ENCODE data around the gene CGNL1. TPM values are rescaled to one million over a fixed set of nuclear protein-coding genes. Genes with fewer than 3 reads are reported as not detected.

The CGNL1 gene
- polyA plus RNA-seq, 1 donor: 5.4 TPM

- no peak for DNase-seq
Measured at GRCh38 chr15:57553526-57553925, 177.2 kb downstream of the CGNL1 start.

- DNase-seq: no peak
Measured at GRCh38 chr15:57554063-57554811, 177.9 kb downstream of the CGNL1 start.

- DNase-seq: no peak
Measured at GRCh38 chr15:57554812-57555179, 178.5 kb downstream of the CGNL1 start.

- no peak for DNase-seq
Measured at GRCh38 chr15:57555270-57555669, 179.0 kb downstream of the CGNL1 start.

GRCh38 chr15:57556040-57556439 is 179.7 kb downstream of the CGNL1 start:
- DNase-seq: no peak

GRCh38 chr15:57557267-57557666 is 181.0 kb downstream of the CGNL1 start:
- no peak for DNase-seq

GRCh38 chr15:57557810-57558209 is 181.5 kb downstream of the CGNL1 start:
- DNase-seq: no peak

GRCh38 chr15:57559875-57560274 is 183.6 kb downstream of the CGNL1 start:
- DNase-seq: no peak

GRCh38 chr15:57561041-57561711 is 184.9 kb downstream of the CGNL1 start:
- peak; percentile 77 for DNase-seq

- no peak for DNase-seq
Measured at GRCh38 chr15:57562196-57562769, 186.0 kb downstream of the CGNL1 start.

GRCh38 chr15:57563416-57563815 is 187.1 kb downstream of the CGNL1 start:
- DNase-seq: no peak

- DNase-seq: no peak
Measured at GRCh38 chr15:57565311-57565710, 189.0 kb downstream of the CGNL1 start.

GRCh38 chr15:57566834-57567233 is 190.5 kb downstream of the CGNL1 start:
- no peak for DNase-seq

- DNase-seq: no peak
Measured at GRCh38 chr15:57567891-57568290, 191.6 kb downstream of the CGNL1 start.

- DNase-seq: no peak
Measured at GRCh38 chr15:57568299-57568698, 192.0 kb downstream of the CGNL1 start.

- DNase-seq: no peak
Measured at GRCh38 chr15:57570340-57570739, 194.0 kb downstream of the CGNL1 start.

GRCh38 chr15:57570994-57571393 is 194.7 kb downstream of the CGNL1 start:
- no peak for DNase-seq

GRCh38 chr15:57571725-57572124 is 195.4 kb downstream of the CGNL1 start:
- DNase-seq: no peak

GRCh38 chr15:57572468-57572867 is 196.2 kb downstream of the CGNL1 start:
- DNase-seq: no peak

GRCh38 chr15:57573151-57573550 is 196.8 kb downstream of the CGNL1 start:
- DNase-seq: no peak

- DNase-seq: no peak
Measured at GRCh38 chr15:57575363-57575762, 199.1 kb downstream of the CGNL1 start.

GRCh38 chr15:57578288-57578900 is 202.1 kb downstream of the CGNL1 start:
- DNase-seq: no peak

GRCh38 chr15:57580428-57580827 is 204.1 kb downstream of the CGNL1 start:
- DNase-seq: no peak

GRCh38 chr15:57580866-57581265 is 204.6 kb downstream of the CGNL1 start:
- DNase-seq: no peak

Data from hindlimb muscle (tissue), 1 donor.